Measurements from ENCODE around the gene ZNF804A.

Gene ZNF804A

DNA sequence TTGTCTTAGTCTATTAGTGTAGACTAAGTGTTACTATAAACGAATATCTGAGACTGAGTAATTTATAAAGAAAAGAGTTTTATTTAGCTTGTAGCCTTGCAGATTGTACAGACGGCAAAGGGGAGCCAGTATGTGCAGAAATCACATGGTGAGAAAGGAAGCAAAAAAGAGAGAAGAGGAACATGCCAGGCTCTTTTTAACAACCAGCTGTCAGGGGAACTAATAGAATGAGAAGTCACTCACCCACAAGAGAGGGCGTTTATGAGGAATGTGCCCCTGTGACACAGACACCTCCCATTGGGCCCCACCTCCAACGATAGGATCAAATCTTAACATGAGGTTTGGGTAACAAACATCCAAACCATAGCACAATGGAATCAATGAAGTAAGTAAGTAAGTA is 20.6 kb upstream of the ZNF804A start:
- Histone ChIP-seq H4K20me1 (ENCODE audit: insufficient read depth) (no peaks in the 10 kb centered on the region), H2AFZ (ENCODE audit: low read depth) (no peak overlapping the region), H3K27me3 (ENCODE audit: insufficient read depth, low read depth) (no peaks in the 10 kb centered on the region), H3K9ac (no peak overlapping the region), H3K4me1 (ENCODE audit: low read depth, poor library complexity, severe bottlenecking) (no peaks in the 10 kb centered on the region), H3K36me3 (ENCODE audit: insufficient read depth) (no peaks in the 10 kb centered on the region), H3K27ac (no peak overlapping the region), H3K4me2 (no peak overlapping the region), H3K4me3 (IDR thresholded peaks at IDR 0.05; ENCODE audit: insufficient read depth, low read depth, low read length) (no peak overlapping the region), H3K79me2 (ENCODE audit: insufficient read depth, low read depth) (no peaks in the 10 kb centered on the region)
- TF ChIP-seq CTCF (conservative IDR thresholded peaks at IDR 0.05; ENCODE audit: low read depth, low read length): no peak

- Histone ChIP-seq H3K9ac (no peak overlapping the region), H3K27me3 (ENCODE audit: insufficient read depth, low read depth) (no peaks in the 10 kb centered on the region), H3K36me3 (ENCODE audit: insufficient read depth) (no peaks in the 10 kb centered on the region), H3K4me2 (no peak overlapping the region), H3K4me1 (ENCODE audit: low read depth, poor library complexity, severe bottlenecking) (no peaks in the 10 kb centered on the region), H2AFZ (ENCODE audit: low read depth) (no peak overlapping the region), H4K20me1 (ENCODE audit: insufficient read depth) (no peaks in the 10 kb centered on the region), H3K4me3 (IDR thresholded peaks at IDR 0.05; ENCODE audit: insufficient read depth, low read depth, low read length) (no peak overlapping the region), H3K27ac (no peak overlapping the region), H3K79me2 (ENCODE audit: insufficient read depth, low read depth) (no peaks in the 10 kb centered on the region)
- no peak for TF ChIP-seq CTCF (conservative IDR thresholded peaks at IDR 0.05; ENCODE audit: low read depth, low read length)
Measured at GRCh38 chr2:184579226-184579625, 19.1 kb upstream of the ZNF804A start.

GRCh38 chr2:184581391-184581790 is 16.9 kb upstream of the ZNF804A start:
- no peak overlapping the region for H3K4me3 ChIP-seq (IDR thresholded peaks at IDR 0.05; ENCODE audit: insufficient read depth, low read depth, low read length)
- H3K27ac ChIP-seq: no peak overlapping the region
- no peaks in the 10 kb centered on the region for H3K4me1 ChIP-seq (ENCODE audit: low read depth, poor library complexity, severe bottlenecking)
- no peak overlapping the region for H2AFZ ChIP-seq (ENCODE audit: low read depth)
- H3K79me2 ChIP-seq (ENCODE audit: insufficient read depth, low read depth): no peaks in the 10 kb centered on the region
- H3K36me3 ChIP-seq (ENCODE audit: insufficient read depth): no peaks in the 10 kb centered on the region
- no peaks in the 10 kb centered on the region for H4K20me1 ChIP-seq (ENCODE audit: insufficient read depth)
- no peak for TF ChIP-seq CTCF (conservative IDR thresholded peaks at IDR 0.05; ENCODE audit: low read depth, low read length)
- H3K27me3 ChIP-seq (ENCODE audit: insufficient read depth, low read depth): no peaks in the 10 kb centered on the region
- no peak overlapping the region for H3K9ac ChIP-seq
- no peak overlapping the region for H3K4me2 ChIP-seq

- no peak overlapping the region for H3K4me3 ChIP-seq (IDR thresholded peaks at IDR 0.05; ENCODE audit: insufficient read depth, low read depth, low read length)
- no peak for TF ChIP-seq CTCF (conservative IDR thresholded peaks at IDR 0.05; ENCODE audit: low read depth, low read length)
Measured at GRCh38 chr2:184589261-184589660, 9.1 kb upstream of the ZNF804A start.

More at GRCh38 chr2:184589261-184589660, 9.1 kb upstream of the ZNF804A start:
- Histone ChIP-seq H4K20me1 (ENCODE audit: insufficient read depth) (no peaks in the 10 kb centered on the region), H3K27ac (no peak overlapping the region), H3K36me3 (ENCODE audit: insufficient read depth) (no peaks in the 10 kb centered on the region), H3K27me3 (ENCODE audit: insufficient read depth, low read depth) (no peaks in the 10 kb centered on the region), H3K4me1 (ENCODE audit: low read depth, poor library complexity, severe bottlenecking) (peaks cover 6% of the 10 kb centered on the region), H2AFZ (ENCODE audit: low read depth) (no peak overlapping the region), H3K4me2 (no peak overlapping the region), H3K9ac (no peak overlapping the region), H3K79me2 (ENCODE audit: insufficient read depth, low read depth) (no peaks in the 10 kb centered on the region)
